Panc1 (cell line): ENCODE data around the gene FAM219B.

Source experiments
- CTCF ChIP-seq: fragments of 450-650 bp; IDR thresholded peaks from 2 replicates; pipeline ENCODE4 v1.5.1; 2017; ENCODE audit warnings: mild to moderate bottlenecking
- POLR2AphosphoS5 ChIP-seq: IDR thresholded peaks from 2 replicates; pipeline ENCODE4 v1.6.1; 2012; ENCODE audit warnings: mild to moderate bottlenecking, low read depth, low read length, moderate library complexity

GRCh38 chr15:74857082-74857655 is 49.5 kb downstream of the FAM219B start:
- TF ChIP-seq CTCF (no peak), POLR2AphosphoS5 (no peak)
